Measurements from ENCODE around the gene SULT4A1.
"Not testable (repeated sequence)": the region's sequence is repeated elsewhere in the genome, so short reads cannot be mapped to it uniquely, and the experiment has no call there.

SULT4A1 gene, protein sequence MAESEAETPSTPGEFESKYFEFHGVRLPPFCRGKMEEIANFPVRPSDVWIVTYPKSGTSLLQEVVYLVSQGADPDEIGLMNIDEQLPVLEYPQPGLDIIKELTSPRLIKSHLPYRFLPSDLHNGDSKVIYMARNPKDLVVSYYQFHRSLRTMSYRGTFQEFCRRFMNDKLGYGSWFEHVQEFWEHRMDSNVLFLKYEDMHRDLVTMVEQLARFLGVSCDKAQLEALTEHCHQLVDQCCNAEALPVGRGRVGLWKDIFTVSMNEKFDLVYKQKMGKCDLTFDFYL

DNA sequence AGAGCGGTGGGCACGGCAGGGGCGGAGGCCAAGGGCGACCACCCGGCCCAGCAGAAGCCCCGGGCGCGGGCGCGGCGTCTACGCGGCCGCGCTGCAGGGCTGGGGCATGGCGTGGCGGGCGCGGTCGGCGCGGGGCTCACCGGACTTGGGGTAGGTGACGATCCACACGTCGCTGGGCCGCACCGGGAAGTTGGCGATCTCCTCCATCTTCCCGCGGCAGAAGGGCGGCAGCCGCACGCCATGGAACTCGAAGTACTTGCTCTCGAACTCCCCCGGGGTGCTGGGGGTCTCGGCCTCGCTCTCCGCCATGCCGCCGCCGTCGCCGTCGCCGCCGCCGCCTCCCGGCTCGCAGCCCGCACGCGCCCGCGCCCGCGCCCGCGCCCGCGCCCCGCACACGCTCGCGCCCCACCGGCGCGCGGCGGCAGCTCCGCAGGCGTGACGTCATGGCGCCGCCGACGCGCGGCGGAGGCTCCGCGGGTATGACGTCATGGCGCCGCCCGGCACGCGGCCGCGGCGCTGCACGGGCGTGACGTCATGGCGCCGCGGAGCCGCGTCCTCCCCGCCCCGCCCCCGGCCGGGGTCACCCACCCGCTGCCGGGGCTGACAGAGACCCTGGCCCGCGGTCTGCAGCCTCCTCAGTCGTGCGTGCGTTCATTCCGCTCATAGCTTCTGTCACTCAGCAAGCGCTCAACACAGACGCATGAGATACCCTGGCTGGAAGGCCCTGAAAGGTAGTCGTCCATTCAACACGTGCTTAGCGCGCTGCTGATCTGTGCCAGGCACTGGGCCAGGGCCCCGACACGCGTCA is at the start of gene SULT4A1:
Gene SULT4A1 (minus strand): TSS at position 440 of the 808 bp plus-strand sequence. CDS start 131 bp downstream, at position 309.
- DNase-seq (ENCODE audit: low read depth) = no peak

DNA sequence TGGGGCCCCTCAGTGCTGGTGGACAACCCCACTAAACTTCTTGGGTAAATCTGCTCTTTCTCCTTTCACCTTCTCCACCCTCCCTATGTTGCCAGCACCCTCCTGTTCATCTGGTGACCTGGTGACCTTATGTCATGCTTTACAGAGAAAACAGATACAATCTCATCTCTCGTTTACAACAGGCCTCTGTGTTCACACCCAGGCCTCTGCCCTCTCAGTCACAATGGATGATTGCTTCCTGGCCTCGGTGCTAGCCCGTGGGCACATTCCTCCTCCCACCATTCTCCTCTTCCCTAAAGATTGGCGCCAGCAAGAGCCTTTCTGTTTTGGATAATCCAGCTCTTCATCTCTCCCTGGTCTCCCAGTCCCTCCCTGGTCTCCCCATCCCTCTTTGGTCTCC is 49.0 kb upstream of the SULT4A1 start:
- DNase-seq (ENCODE audit: low read depth) = no peak

DNA sequence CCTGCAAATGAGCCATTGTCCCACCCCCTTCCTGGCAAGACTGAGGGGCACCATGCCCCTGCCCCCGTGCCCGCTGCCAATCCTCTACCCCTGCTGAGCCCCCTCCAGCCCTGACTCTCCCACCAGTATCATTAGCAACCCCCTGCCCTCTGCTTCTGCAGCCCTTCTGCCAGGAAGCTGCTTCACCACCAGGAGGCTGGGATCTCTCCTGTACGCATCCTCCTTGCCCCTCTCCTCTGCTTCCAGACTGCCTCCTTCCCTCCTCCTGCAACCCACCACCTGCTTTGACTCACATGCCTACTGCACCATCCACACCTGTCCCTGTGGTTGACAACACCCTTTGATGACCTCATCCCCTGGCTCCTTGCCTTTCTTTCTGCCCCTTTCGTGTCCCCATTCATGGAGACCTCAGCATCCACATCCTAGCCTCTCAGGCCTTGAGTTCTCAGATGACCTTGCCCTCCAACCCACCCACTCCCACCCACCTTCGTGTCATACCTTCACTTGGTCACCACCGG is 47.9 kb upstream of the SULT4A1 start:
- no peak for DNase-seq (ENCODE audit: low read depth)

DNA sequence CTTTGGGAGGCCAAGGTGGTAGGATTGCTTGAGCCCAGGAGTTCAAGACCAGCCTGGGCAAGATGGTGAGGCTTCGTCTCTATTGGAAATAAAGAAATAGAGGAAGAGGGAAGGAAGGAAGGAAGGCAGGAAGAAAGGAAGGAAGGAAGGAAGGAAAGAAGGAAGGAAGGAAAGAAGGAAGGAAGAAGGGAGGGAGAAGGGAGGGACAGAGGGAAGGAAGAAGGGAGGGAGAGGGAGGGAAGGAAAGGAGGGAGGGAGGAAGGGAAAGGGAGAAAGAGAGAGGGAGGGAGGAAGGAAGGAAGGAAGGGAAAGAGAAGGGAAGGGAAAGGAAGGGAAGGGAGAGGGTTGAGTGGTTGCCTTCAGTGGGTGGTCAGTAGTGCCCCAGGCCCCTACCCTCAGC is 47.4 kb upstream of the SULT4A1 start:
- no peak for DNase-seq (ENCODE audit: low read depth)

DNA sequence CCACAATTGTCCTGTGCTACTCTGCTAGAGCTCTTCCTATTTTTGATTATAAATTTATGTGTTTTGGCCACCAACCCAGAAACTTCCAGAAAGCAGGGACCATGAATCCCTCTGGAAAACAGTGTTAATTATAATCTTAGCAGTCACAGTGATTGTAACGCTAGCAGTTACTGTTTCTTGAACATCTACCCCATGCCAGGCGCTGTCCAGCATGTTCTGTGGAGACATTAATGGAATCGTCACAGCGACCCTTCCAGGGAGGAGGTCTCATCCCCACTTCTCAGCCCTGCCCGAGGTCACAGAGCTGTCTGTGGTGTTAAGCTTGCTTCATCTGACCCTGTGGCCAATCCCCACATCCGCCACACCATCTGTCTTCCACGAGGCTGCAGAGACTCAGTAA is 43.4 kb upstream of the SULT4A1 start:
- no peak for DNase-seq (ENCODE audit: low read depth)

DNA sequence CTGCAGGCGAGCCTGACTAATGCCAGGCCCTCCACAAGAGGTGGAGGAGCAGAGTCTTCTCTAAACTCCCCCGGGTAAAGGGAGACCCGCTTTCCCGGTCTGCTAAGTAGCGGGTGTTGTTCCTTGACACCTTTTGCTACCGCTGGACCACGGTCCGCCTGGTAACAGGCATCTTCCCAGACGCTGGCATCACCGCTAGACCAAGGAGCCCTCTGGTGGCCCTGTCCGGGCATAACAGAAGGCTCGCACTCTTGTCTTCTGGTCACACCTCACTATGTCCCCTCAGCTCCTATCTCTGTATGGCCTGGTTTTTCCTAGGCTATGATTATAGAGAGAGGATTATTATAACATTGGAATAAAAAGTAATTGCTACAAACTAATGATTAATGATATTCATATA is 42.1 kb upstream of the SULT4A1 start:
- DNase-seq (ENCODE audit: low read depth) = not testable (repeated sequence)

- not testable (repeated sequence) for DNase-seq (ENCODE audit: low read depth)
Observed at GRCh38 chr22:43903033-43903432, 40.7 kb upstream of the SULT4A1 start.

DNA sequence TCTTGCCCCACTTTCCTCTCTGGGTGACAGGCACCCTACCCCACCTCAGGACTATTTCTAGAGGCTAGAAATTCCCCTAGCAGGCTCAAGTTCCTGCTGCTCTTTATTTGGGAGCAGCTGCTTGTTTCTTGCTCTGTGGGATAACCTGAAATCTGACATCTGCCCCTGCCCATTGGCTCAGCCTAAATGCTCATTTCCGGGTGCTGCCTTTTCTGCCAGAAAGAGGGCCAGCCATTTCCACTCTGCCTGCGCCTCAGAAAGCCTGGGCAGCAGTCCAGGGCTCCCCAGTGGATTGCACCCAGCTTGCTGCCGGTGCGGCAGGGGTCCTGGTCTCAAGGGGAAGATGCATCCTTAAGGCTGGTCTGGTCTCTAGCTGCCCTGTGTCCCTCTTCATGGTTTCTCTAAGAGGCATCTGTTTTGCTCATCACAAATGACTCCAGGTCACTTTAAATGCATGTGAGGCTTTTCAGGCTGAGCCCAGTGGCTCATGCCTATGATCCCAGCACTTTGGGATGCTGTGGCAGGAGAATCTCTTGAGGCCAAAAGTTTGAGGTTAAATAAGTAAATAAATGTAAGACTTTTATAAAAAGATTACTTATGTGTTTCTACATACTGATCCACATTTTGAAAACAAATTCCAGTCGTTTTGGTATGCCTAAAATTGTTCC is 39.8 kb upstream of the SULT4A1 start:
- DNase-seq (ENCODE audit: low read depth) = no peak

- DNase-seq (ENCODE audit: low read depth) = no peak
Observed at GRCh38 chr22:43900206-43900605, 37.9 kb upstream of the SULT4A1 start.

DNA sequence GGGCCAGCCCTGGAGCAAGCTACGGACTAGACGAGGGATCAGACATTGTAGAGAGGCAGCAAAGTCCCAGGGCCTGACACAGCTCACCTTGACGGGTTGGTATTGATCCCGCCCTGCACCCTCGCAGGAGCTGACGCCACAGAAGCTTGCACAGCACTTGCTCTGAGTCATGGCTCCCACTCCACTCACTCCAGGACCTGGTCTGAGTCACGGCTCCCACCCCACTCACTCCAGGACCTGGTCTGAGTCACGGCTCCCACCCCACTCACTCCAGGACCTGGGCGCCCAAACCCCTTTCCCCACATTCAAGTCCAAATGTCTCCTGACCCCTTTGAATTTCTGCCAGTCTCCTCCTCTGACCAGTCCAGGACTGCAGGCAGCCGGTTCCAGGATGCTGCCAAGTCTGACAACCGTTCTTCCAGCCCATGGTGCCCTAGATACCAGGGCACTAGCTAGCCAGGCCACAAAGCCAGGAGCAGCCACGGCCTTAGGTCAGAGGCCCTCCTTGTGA is 35.5 kb upstream of the SULT4A1 start:
- DNase-seq (ENCODE audit: low read depth) = no peak

GRCh38 chr22:43895986-43896645 is 33.8 kb upstream of the SULT4A1 start:
- DNase-seq (ENCODE audit: low read depth) = no peak

GRCh38 chr22:43894122-43894521 is 31.8 kb upstream of the SULT4A1 start:
- no peak for DNase-seq (ENCODE audit: low read depth)

DNA sequence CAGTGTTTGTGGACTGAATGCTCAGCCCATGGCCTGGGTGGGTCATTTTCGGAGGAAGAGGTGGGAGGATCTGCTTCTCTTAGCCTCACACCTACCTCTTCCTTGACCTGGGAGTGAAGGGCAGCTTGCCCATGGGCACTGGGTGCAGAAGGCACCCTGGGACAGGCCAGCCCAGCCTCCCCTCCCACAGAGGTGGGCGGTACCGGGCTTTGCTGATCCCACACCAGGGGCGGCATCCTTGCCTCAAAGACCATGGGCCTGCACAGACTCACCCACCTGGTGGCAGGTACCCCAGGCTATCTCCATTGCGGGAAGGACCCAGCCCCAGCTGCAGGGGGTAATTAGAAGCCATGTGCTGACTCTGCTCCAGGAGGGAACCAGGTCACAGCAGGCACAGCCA is 31.0 kb upstream of the SULT4A1 start:
- DNase-seq (ENCODE audit: low read depth) = no peak

DNA sequence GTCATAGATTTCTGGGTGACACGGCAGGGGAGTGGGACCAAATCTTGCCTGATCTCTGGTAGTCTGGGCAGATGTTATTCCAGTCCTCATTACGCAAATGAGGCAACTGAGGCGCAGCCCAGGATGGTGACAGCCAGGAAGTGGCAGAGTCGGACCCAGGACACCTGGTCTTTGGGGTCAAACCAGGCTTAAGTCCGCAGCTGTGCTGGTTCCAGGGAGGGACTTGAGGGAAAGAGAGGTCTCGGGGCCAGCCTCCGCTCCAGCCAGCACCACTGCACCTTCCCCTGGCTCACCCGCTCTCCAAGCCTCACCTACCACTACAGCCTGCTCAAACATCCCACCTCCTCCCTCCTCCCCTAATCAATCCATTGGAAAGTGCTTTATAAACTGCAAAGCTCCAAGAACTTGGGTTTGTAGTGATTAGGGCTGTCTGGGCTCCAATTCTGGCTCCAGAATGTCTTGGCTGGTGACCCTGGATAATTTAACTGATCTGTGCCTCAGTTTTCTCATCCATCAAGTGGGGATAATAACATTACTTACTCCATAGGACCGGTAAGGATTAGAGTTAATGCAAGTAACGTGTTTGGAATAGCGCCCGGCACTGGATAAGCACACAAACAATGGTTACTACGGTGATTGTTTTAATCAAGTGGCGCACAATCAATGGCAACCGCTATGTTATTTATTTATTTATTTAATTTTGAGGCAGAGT is 30.0 kb upstream of the SULT4A1 start:
- DNase-seq (ENCODE audit: low read depth) = no peak

DNA sequence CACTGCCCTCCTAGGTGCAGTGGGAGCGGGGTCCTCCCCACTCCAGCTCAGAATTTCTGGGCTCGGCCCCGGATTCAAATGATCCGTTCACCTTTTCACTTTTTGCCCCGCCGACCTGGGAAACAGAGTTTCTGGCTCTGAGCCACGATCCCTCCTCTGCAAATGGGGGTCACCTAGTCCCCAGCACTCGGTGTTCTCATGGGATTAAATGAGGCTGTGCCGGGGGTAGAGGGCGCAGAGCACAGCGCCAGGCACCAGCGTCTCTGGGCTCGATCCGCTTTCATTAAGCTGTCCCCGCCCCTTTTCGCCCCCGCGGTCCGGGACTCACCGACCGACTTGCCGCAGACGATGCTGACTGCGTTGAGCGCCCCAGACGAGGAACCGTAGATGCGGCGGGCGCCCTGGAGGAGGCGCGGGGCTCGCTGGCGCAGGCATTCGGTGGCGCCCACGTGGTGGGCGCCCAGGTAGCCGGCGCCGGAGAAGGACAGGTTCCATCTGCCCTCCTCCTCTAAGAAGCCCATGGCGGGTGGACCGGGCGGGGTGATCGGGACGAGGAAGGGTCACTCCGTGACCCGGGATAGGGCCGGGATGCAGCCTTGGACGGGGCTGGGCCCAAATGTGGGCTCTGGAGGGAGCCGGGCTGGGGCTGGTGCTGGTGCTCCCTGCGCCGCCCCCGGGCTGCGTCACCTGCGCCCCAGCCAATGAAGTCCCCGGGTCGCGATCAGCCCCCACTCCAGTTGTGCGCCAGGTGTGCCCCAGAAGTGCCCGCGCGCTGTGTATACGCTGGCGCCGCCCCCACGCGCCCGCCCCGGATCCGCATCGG is 29.3 kb upstream of the SULT4A1 start, which contains the start of gene PNPLA5:
Gene PNPLA5 (minus strand): TSS at position 654 of the 823 bp plus-strand sequence. CDS start 133 bp downstream, at position 521.
- no peak for DNase-seq (ENCODE audit: low read depth)

DNA sequence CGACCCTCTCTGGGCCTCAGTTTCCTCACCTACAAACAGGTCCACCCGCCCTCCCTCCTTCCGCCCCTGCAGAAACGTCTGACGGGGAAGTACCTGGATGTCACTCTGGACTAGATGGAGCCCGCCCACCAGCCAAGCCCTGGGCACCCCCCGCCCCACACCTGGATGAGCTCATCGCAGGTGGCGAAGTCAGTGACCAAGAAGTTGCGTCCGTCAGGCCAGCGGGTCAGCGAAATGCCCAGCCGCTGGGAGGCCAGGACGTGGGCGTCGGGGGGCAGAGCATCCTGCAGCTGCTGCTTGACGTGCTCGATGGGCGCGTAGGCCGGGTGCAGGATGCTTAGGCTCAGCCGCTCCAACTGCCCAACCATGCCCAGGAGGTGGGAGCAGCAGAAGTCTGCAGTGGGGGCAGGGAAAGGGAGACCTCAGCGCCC is 28.6 kb upstream of the SULT4A1 start:
- DNase-seq (ENCODE audit: low read depth) = no peak

DNA sequence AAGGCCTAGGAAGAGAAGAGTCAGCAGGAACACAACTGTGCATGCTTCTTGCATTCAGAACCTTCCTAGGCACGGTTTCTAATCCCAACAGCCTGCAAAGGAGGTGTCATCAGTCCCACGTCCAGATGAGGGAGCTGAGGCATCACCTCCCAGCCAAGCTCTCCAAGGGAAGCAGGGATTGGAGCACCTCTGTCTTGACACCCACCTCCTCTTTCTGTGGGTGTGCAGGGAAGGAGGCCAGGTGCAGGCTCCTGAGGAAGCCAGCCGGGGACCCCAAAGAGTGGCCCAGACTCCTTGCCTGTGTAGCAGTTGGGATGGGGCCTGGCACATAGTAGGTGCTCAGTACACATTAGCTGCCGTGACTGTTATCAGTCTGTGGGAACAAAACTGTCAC is 27.5 kb upstream of the SULT4A1 start:
- no peak for DNase-seq (ENCODE audit: low read depth)

GRCh38 chr22:43889201-43889859 is 27.0 kb upstream of the SULT4A1 start:
- DNase-seq (ENCODE audit: low read depth) = no peak

DNA sequence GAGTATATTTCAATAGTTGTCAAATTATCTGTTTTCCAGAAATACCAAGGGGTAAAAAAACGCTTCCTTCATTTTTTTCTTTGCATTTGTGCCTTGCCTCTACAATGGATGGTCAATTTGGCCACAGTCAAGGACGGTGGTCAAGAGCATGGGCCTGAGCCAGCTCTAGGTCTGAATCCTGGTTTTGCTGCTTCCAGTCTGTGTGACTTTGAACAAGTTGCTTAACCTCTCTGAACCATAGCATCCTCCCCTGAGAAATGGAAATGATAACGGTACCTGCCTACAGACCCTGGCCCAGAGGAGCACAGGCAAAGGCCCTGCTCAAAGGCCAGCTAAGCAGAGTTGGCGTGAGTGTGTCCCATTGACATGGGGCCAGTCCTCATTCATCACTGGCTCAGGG is 26.4 kb upstream of the SULT4A1 start:
- no peak for DNase-seq (ENCODE audit: low read depth)

DNA sequence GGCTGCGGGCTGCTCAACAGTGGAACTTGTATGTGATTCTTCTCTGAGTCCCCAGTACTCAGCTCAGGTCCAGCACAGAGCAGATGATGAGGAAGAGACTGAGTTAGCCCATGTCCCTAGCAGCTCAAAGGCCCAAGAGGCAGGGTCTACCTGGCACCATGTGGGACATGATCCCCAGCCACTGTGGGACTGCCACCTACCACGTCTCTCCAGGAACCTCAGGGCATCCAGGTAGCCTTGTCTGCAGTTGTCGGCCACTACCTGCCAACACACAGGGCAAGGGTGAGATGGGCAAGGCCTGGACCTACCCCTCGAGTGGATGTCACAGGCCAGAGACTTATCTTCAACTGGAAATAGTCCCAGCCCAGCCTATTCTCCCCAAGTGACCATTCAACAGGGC is 25.1 kb upstream of the SULT4A1 start:
- DNase-seq (ENCODE audit: low read depth) = no peak
